Activated T-helper 1 cell treated with Interleukin-2 at 50 U/mL for 16 hours (primary cell): ENCODE data around the gene MYBPC2.

Experiments
- DNase-seq: peaks from one replicate; pipeline ENCODE4 v3.0.0-alpha.2; 2020; ENCODE audit warnings: low read depth

The MYBPC2 gene

GRCh38 chr19:50481351-50482149 lies 48.9 kb downstream of the MYBPC2 start:
- DNase-seq = no peak

- DNase-seq = no peak
These were observed 49.7 kb downstream of the MYBPC2 start for GRCh38 chr19:50482271-50482855.

GRCh38 chr19:50482916-50483315 lies 50.2 kb downstream of the MYBPC2 start:
- no peak for DNase-seq

GRCh38 chr19:50485284-50485955 lies 52.7 kb downstream of the MYBPC2 start:
- DNase-seq = no peak

- DNase-seq = no peak
These were observed 54.3 kb downstream of the MYBPC2 start for GRCh38 chr19:50486823-50487515.

- no peak for DNase-seq
These were observed 55.9 kb downstream of the MYBPC2 start for GRCh38 chr19:50488389-50489194.

- no peak for DNase-seq
These were observed 56.8 kb downstream of the MYBPC2 start for GRCh38 chr19:50489461-50490011.

GRCh38 chr19:50490411-50490811 lies 57.7 kb downstream of the MYBPC2 start:
- DNase-seq = no peak

- no peak for DNase-seq
These were observed 58.3 kb downstream of the MYBPC2 start for GRCh38 chr19:50490991-50491472.

GRCh38 chr19:50492303-50493052 lies 59.8 kb downstream of the MYBPC2 start:
- no peak for DNase-seq

- DNase-seq = no peak
These were observed 60.5 kb downstream of the MYBPC2 start for GRCh38 chr19:50493171-50493570.

GRCh38 chr19:50494186-50495019 lies 61.7 kb downstream of the MYBPC2 start:
- no peak for DNase-seq

GRCh38 chr19:50495020-50495531 lies 62.4 kb downstream of the MYBPC2 start:
- DNase-seq = no peak

GRCh38 chr19:50496189-50497021 lies 63.7 kb downstream of the MYBPC2 start:
- DNase-seq = no peak

GRCh38 chr19:50497022-50497405 lies 64.3 kb downstream of the MYBPC2 start:
- DNase-seq = no peak

- DNase-seq = no peak
These were observed 65.7 kb downstream of the MYBPC2 start for GRCh38 chr19:50498219-50499056.

GRCh38 chr19:50500060-50500752 lies 67.5 kb downstream of the MYBPC2 start:
- no peak for DNase-seq
